H9 (cell line): ENCODE measurements around the gene HAO1. TPM values are rescaled to one million over a fixed set of nuclear protein-coding genes. Genes with fewer than 3 reads are reported as not detected.

Source experiments
- DNase-seq: peaks from one replicate; pipeline ENCODE4 v3.0.0-alpha.2; 2017
- H2AFZ ChIP-seq: one replicate; pipeline ENCODE4 v1.6.1; 2013; ENCODE audit warnings: mild to moderate bottlenecking, low read length, control low read depth, moderate library complexity
- H2AK5ac ChIP-seq: 2 replicates; pipeline ENCODE4 v1.6.1; 2013; ENCODE audit warnings: low read length, control low read depth, mixed read lengths; ENCODE audit not compliant: insufficient read length
- H2BK120ac ChIP-seq: one replicate; pipeline ENCODE4 v1.6.1; 2013; ENCODE audit warnings: low read depth, mild to moderate bottlenecking, low read length, control low read depth, inconsistent platforms; ENCODE audit not compliant: poor library complexity, severe bottlenecking
- H2BK12ac ChIP-seq: 2 replicates; pipeline ENCODE4 v1.6.1; 2013; ENCODE audit warnings: low read length, control low read depth, mixed read lengths, low read depth; ENCODE audit not compliant: insufficient read length
- H2BK15ac ChIP-seq: 2 replicates; pipeline ENCODE4 v1.6.1; 2013; ENCODE audit warnings: low read depth, low read length, control low read depth
- H2BK20ac ChIP-seq: one replicate; pipeline ENCODE4 v1.6.1; 2013; ENCODE audit warnings: low read depth, mild to moderate bottlenecking, low read length, control low read depth, inconsistent platforms; ENCODE audit not compliant: poor library complexity, severe bottlenecking
- H2BK5ac ChIP-seq: 2 replicates; pipeline ENCODE4 v1.6.1; 2013; ENCODE audit warnings: low read length, control low read depth, mixed read lengths; ENCODE audit not compliant: insufficient read length
- H3K14ac ChIP-seq: 2 replicates; pipeline ENCODE4 v1.6.1; 2013; ENCODE audit warnings: low read length, control low read depth; ENCODE audit not compliant: insufficient read depth
- H3K18ac ChIP-seq: 2 replicates; pipeline ENCODE4 v1.6.1; 2013; ENCODE audit warnings: low read depth, mild to moderate bottlenecking, mixed read lengths, low read length, control low read depth; ENCODE audit not compliant: insufficient read length
- H3K23ac ChIP-seq: 2 replicates; pipeline ENCODE4 v1.6.1; 2013; ENCODE audit warnings: low read length, control low read depth, mixed read lengths, low read depth; ENCODE audit not compliant: insufficient read length
- H3K23me2 ChIP-seq: 2 replicates; pipeline ENCODE4 v1.6.1; 2013; ENCODE audit warnings: low read depth, mild to moderate bottlenecking, mixed read lengths, low read length, control low read depth; ENCODE audit not compliant: insufficient read length, poor library complexity, severe bottlenecking
- H3K27ac ChIP-seq: 2 replicates; pipeline ENCODE4 v1.5.1; 2013; ENCODE audit warnings: low read length, control low read depth, mixed read lengths, low read depth; ENCODE audit not compliant: insufficient read length
- H3K27me3 ChIP-seq: 2 replicates; pipeline ENCODE4 v1.6.1; 2013; ENCODE audit warnings: low read length, control low read depth, inconsistent platforms; ENCODE audit not compliant: insufficient read depth
- H3K4ac ChIP-seq: 2 replicates; pipeline ENCODE4 v1.6.1; 2013; ENCODE audit warnings: low read depth, mild to moderate bottlenecking, control low read depth, inconsistent platforms, low read length, moderate library complexity
- H3K4me1 ChIP-seq: 2 replicates; pipeline ENCODE4 v1.6.1; 2013; ENCODE audit warnings: low read length, control low read depth, inconsistent platforms; ENCODE audit not compliant: insufficient read depth
- H3K4me2 ChIP-seq: 2 replicates; pipeline ENCODE4 v1.6.1; 2013; ENCODE audit warnings: low read length, control low read depth, mixed read lengths; ENCODE audit not compliant: insufficient read length, insufficient read depth
- H3K56ac ChIP-seq: 2 replicates; pipeline ENCODE4 v1.6.1; 2013; ENCODE audit warnings: low read depth, mild to moderate bottlenecking, mixed read lengths, low read length, control low read depth; ENCODE audit not compliant: insufficient read length
- H3K79me1 ChIP-seq: 2 replicates; pipeline ENCODE4 v1.6.1; 2013; ENCODE audit warnings: low read depth, mild to moderate bottlenecking, moderate library complexity, low read length, control low read depth, inconsistent platforms; ENCODE audit not compliant: insufficient read depth, poor library complexity, severe bottlenecking
- H3K79me2 ChIP-seq: 2 replicates; pipeline ENCODE4 v1.6.1; 2013; ENCODE audit warnings: low read length, control low read depth, inconsistent platforms; ENCODE audit not compliant: insufficient read depth
- H3K9ac ChIP-seq: 2 replicates; pipeline ENCODE4 v1.6.1; 2013; ENCODE audit warnings: low read length, control low read depth, mixed read lengths; ENCODE audit not compliant: insufficient read length; ENCODE audit errors: extremely low read depth
- H3K9me3 ChIP-seq: one replicate; pipeline ENCODE4 v1.6.1; 2013; ENCODE audit warnings: low read depth, low read length, inconsistent platforms; ENCODE audit not compliant: control insufficient read depth
- H3T11ph ChIP-seq: one replicate; pipeline ENCODE4 v1.6.1; 2013; ENCODE audit warnings: mild to moderate bottlenecking, low read length, control low read depth, inconsistent platforms
- H4K20me1 ChIP-seq: one replicate; pipeline ENCODE4 v1.6.1; 2013; ENCODE audit not compliant: control insufficient read depth, insufficient read length, insufficient read depth
- H4K5ac ChIP-seq: 2 replicates; pipeline ENCODE4 v1.6.1; 2013; ENCODE audit warnings: low read depth, mild to moderate bottlenecking, mixed read lengths, low read length, control low read depth; ENCODE audit not compliant: insufficient read length
- H4K8ac ChIP-seq: replicated peaks from 2 replicates; pipeline ENCODE4 v1.6.1; 2013; ENCODE audit warnings: low read length, control low read depth, mixed read lengths, low read depth; ENCODE audit not compliant: insufficient read length
- H4K91ac ChIP-seq: 2 replicates; pipeline ENCODE4 v1.6.1; 2013; ENCODE audit warnings: low read depth, mild to moderate bottlenecking, moderate library complexity, mixed read lengths, low read length, control low read depth; ENCODE audit not compliant: insufficient read length
- H3K27ac Mint-ChIP-seq, 3 experiments: 2 replicates in 2 of 3; 3 replicates in 1 of 3; pipeline ENCODE4 v1.8.0; 2020 to 2021; ENCODE audit warnings: mixed read lengths in 3 of 3, mild to moderate bottlenecking in 1 of 3, moderate library complexity in 1 of 3
- H3K27me3 Mint-ChIP-seq: 2 replicates; pipeline ENCODE4 v1.8.0; 2021; ENCODE audit warnings: low read depth, mild to moderate bottlenecking, moderate library complexity, mixed read lengths
- H3K36me3 Mint-ChIP-seq, 3 experiments: 2 replicates in 2 of 3; 3 replicates in 1 of 3; pipeline ENCODE4 v1.8.0; 2020 to 2021; ENCODE audit warnings: low read depth in 3 of 3, mixed read lengths in 3 of 3; ENCODE audit not compliant: insufficient read depth in 1 of 3
- H3K4me1 Mint-ChIP-seq, 2 experiments: 2 replicates each; pipeline ENCODE4 v1.8.0; 2020; ENCODE audit warnings: mixed read lengths in 2 of 2
- H3K4me3 Mint-ChIP-seq, 2 experiments: 2 replicates in 1 of 2; 3 replicates in 1 of 2; pipeline ENCODE4 v1.8.0; 2020 to 2021; ENCODE audit warnings: mild to moderate bottlenecking in 2 of 2, mixed read lengths in 2 of 2, moderate library complexity in 1 of 2
- H3K9me3 Mint-ChIP-seq, 2 experiments: 2 replicates in 1 of 2; 3 replicates in 1 of 2; pipeline ENCODE4 v1.8.0; 2020; ENCODE audit warnings: mild to moderate bottlenecking in 2 of 2, mixed read lengths in 2 of 2, moderate library complexity in 1 of 2
- CTCF ChIP-seq: fragments of 200-600 bp; sonication (generic); conservative IDR thresholded peaks from 3 replicates; pipeline ENCODE4 v1.8.0; 2021; ENCODE audit warnings: antibody characterized with exemption, mild to moderate bottlenecking
- whole genome bisulfite sequencing: extraction: QIAGEN DNeasy Blood & Tissue Kit; methylation state at CpG from one replicate; pipeline ENCODE4 v1.1.7; 2013; ENCODE audit warnings: missing lambda C conversion rate, low lambda C conversion rate, mixed read lengths; ENCODE audit not compliant: insufficient read length; ENCODE audit errors: extremely low coverage; 5-methylcytosine and 5-hydroxymethylcytosine counted together
- total RNA-seq: library from RNA; stranded (reverse); gene quantifications from 2 replicates; pipeline ENCODE4 v1.2.1, GENCODE V29; 2021

Gene HAO1
- total RNA-seq, 1 experiment from 2014 or later: not detected

GRCh38 chr20:7933346-7933745 is 6.9 kb downstream of the HAO1 start:
- H3K9ac ChIP-seq: no peak overlapping the region
- Mint-ChIP-seq H3K27me3 (no peaks in the 10 kb centered on the region), H3K36me3 (no peaks in the 10 kb centered on the region), H3K27ac (no peak overlapping the region; a peak in 1 of 7 replicates), H3K9me3 (no peaks in the 10 kb centered on the region), H3K4me3 (no peak overlapping the region), H3K4me1 (peaks cover 4 to 5% of the 10 kb centered on the region in 2 experiments)
- H4K5ac ChIP-seq: no peak overlapping the region
- no peak overlapping the region for H2BK20ac ChIP-seq
- H2AK5ac ChIP-seq: no peak overlapping the region
- no peaks in the 10 kb centered on the region for H3K79me2 ChIP-seq
- H3K4ac ChIP-seq: no peak overlapping the region
- H3K14ac ChIP-seq: no peak overlapping the region
- no peak overlapping the region for H2AFZ ChIP-seq
- H2BK12ac ChIP-seq: no peak overlapping the region
- no peaks in the 10 kb centered on the region for H3K4me1 ChIP-seq
- no peak overlapping the region for H4K91ac ChIP-seq
- WGBS: no CpG with 5 or more reads among the region's 1 CpG
- TF ChIP-seq CTCF: no peak
- no peaks in the 10 kb centered on the region for H3K23me2 ChIP-seq
- H3K79me1 ChIP-seq: no peaks in the 10 kb centered on the region
- no peak overlapping the region for H3K4me2 ChIP-seq
- H2BK15ac ChIP-seq: no peak overlapping the region
- H2BK5ac ChIP-seq: no peak overlapping the region
- no peak overlapping the region for H3K23ac ChIP-seq
- H3K56ac ChIP-seq: no peak overlapping the region
- no peak overlapping the region for H4K8ac ChIP-seq
- H3K27ac ChIP-seq: no peak overlapping the region
- no peak overlapping the region for H3T11ph ChIP-seq
- H3K18ac ChIP-seq: no peak overlapping the region
- H4K20me1 ChIP-seq: no peaks in the 10 kb centered on the region
- no peaks in the 10 kb centered on the region for H3K27me3 ChIP-seq
- H2BK120ac ChIP-seq: no peak overlapping the region
- no peaks in the 10 kb centered on the region for H3K9me3 ChIP-seq
- DNase-seq: no peak
